ENCODE results near the gene EFNA4.

EFNA4 gene

GRCh38 chr1:155086128-155086741 is 22.7 kb downstream of the EFNA4 start:
- peak; percentile 93 for DNase-seq
- H3K4me3 ChIP-seq (ENCODE audit: low read depth, low read length): peak overlapping the region; percentile 53
- peaks cover 14% of the 10 kb centered on the region for H3K27me3 ChIP-seq (ENCODE audit: insufficient read depth, low read depth, severe bottlenecking)
- H3K36me3 ChIP-seq: no peaks in the 10 kb centered on the region
- H3K9me3 ChIP-seq (ENCODE audit: severe bottlenecking): no peaks in the 10 kb centered on the region
- TF ChIP-seq CTCF (IDR thresholded peaks at IDR 0.05; ENCODE audit: low read depth, low read length): peak; percentile 100
- H3K27ac ChIP-seq: no peak overlapping the region

GRCh38 chr1:155086856-155087535 is 23.5 kb downstream of the EFNA4 start:
- DNase-seq: peak; percentile 69
- TF ChIP-seq CTCF (IDR thresholded peaks at IDR 0.05; ENCODE audit: low read depth, low read length): peak; percentile 71
- Histone ChIP-seq H3K27me3 (ENCODE audit: insufficient read depth, low read depth, severe bottlenecking) (peaks cover 9% of the 10 kb centered on the region), H3K36me3 (no peaks in the 10 kb centered on the region), H3K9me3 (ENCODE audit: severe bottlenecking) (no peaks in the 10 kb centered on the region), H3K4me3 (ENCODE audit: low read depth, low read length) (no peak overlapping the region), H3K27ac (no peak overlapping the region)

GRCh38 chr1:155091071-155092051 is 27.8 kb downstream of the EFNA4 start:
- no peaks in the 10 kb centered on the region for H3K27me3 ChIP-seq (ENCODE audit: insufficient read depth, low read depth, severe bottlenecking)
- TF ChIP-seq CTCF (IDR thresholded peaks at IDR 0.05; ENCODE audit: low read depth, low read length): peak; percentile 100
- H3K9me3 ChIP-seq (ENCODE audit: severe bottlenecking): no peaks in the 10 kb centered on the region
- peak; percentile 98 for DNase-seq
- no peak overlapping the region for H3K27ac ChIP-seq
- H3K36me3 ChIP-seq: no peaks in the 10 kb centered on the region
- H3K4me3 ChIP-seq (ENCODE audit: low read depth, low read length): no peak overlapping the region

- Histone ChIP-seq H3K4me3 (ENCODE audit: low read depth, low read length) (no peak overlapping the region), H3K27me3 (ENCODE audit: insufficient read depth, low read depth, severe bottlenecking) (no peaks in the 10 kb centered on the region), H3K36me3 (no peaks in the 10 kb centered on the region), H3K9me3 (ENCODE audit: severe bottlenecking) (no peaks in the 10 kb centered on the region), H3K27ac (no peak overlapping the region)
- no peak for DNase-seq
- TF ChIP-seq CTCF (IDR thresholded peaks at IDR 0.05; ENCODE audit: low read depth, low read length): no peak
Observed at GRCh38 chr1:155092131-155092530, 28.6 kb downstream of the EFNA4 start.

GRCh38 chr1:155092641-155093040 is 29.1 kb downstream of the EFNA4 start:
- no peak for DNase-seq
- H3K9me3 ChIP-seq (ENCODE audit: severe bottlenecking): no peaks in the 10 kb centered on the region
- no peaks in the 10 kb centered on the region for H3K27me3 ChIP-seq (ENCODE audit: insufficient read depth, low read depth, severe bottlenecking)
- no peak overlapping the region for H3K27ac ChIP-seq
- H3K36me3 ChIP-seq: no peaks in the 10 kb centered on the region
- H3K4me3 ChIP-seq (ENCODE audit: low read depth, low read length): no peak overlapping the region
- TF ChIP-seq CTCF (IDR thresholded peaks at IDR 0.05; ENCODE audit: low read depth, low read length): no peak
